AG10803 (cell line): ENCODE measurements around the gene PIP5KL1.

Experiments used
- DNase-seq: peaks from one replicate; pipeline ENCODE4 v3.0.0; 2010; ENCODE audit warnings: low read depth
- H3K4me3 ChIP-seq: 2 replicates; pipeline ENCODE4 v1.5.1; 2011; ENCODE audit warnings: mild to moderate bottlenecking, low read length, control low read depth
- TF ChIP-seq, protein P1 (sequence below): conservative IDR thresholded peaks from 2 replicates; pipeline ENCODE4 v1.5.1; 2011; ENCODE audit warnings: mild to moderate bottlenecking, low read length, control low read depth, inconsistent platforms

PIP5KL1 gene

DNA sequence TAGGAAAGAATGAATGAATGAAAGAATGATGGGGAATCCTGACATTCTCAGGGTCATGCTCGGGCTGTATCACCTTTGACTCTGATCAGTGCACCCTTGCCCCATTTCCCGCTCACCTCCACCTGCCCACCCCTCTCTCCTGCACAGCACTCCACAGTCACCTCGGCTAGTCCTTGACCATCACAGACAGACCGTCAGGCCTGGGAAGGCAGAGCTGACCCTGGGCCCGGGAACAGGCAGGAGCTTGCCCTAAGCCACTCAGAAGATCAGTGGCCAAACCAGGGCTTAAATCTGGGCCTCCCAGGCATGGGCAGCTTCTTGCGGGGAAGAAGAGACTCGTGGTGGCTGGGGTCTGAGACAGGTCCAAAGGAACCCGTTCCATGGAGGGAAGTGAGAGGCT, 34.8 kb downstream of the PIP5KL1 start:
- no peak for DNase-seq
- no peak overlapping the region for H3K4me3 ChIP-seq
- TF ChIP-seq, protein P1, sequence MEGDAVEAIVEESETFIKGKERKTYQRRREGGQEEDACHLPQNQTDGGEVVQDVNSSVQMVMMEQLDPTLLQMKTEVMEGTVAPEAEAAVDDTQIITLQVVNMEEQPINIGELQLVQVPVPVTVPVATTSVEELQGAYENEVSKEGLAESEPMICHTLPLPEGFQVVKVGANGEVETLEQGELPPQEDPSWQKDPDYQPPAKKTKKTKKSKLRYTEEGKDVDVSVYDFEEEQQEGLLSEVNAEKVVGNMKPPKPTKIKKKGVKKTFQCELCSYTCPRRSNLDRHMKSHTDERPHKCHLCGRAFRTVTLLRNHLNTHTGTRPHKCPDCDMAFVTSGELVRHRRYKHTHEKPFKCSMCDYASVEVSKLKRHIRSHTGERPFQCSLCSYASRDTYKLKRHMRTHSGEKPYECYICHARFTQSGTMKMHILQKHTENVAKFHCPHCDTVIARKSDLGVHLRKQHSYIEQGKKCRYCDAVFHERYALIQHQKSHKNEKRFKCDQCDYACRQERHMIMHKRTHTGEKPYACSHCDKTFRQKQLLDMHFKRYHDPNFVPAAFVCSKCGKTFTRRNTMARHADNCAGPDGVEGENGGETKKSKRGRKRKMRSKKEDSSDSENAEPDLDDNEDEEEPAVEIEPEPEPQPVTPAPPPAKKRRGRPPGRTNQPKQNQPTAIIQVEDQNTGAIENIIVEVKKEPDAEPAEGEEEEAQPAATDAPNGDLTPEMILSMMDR, result no peak

GRCh38 chr9:127893392-127893791, 37.2 kb downstream of the PIP5KL1 start:
- no peak overlapping the region for H3K4me3 ChIP-seq
- DNase-seq, result no peak

DNA sequence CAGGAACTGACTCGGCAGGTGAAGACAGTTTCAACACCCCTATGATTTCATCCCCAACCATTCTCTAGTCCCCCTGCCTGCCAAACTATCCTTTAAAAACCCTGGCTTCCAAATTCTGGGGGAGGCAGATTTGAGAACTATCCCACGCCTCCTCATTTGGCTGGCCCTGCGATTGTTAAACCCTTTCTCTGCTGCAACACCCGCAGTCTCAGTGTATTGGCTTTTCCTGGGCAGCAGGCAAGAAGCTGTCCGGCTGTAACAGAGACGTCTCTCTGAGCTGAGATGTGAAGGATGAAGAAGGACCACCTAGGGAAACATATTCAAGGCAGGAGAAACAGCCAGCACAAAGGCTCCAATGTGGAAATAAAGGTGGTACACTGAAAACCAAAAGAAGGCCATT, 37.7 kb downstream of the PIP5KL1 start:
- H3K4me3 ChIP-seq, result no peak overlapping the region
- no peak for DNase-seq
- TF ChIP-seq, protein P1, result no peak

More at GRCh38 chr9:127893392-127893791, 37.2 kb downstream of the PIP5KL1 start:
- TF ChIP-seq, protein P1, result no peak

GRCh38 chr9:127890053-127890452, 40.5 kb downstream of the PIP5KL1 start:
- DNase-seq, result no peak
- no peak overlapping the region for H3K4me3 ChIP-seq
- TF ChIP-seq, protein P1, result no peak

- TF ChIP-seq, protein P1, result no peak; the same call in 1 of the 2 replicates
- H3K4me3 ChIP-seq, result no peak overlapping the region
- DNase-seq, result no peak
Measured at GRCh38 chr9:127887792-127888191, 42.8 kb downstream of the PIP5KL1 start.

GRCh38 chr9:127886401-127886972, 44.1 kb downstream of the PIP5KL1 start:
- TF ChIP-seq, protein P1, result no peak
- no peak overlapping the region for H3K4me3 ChIP-seq
- DNase-seq, result no peak

DNA sequence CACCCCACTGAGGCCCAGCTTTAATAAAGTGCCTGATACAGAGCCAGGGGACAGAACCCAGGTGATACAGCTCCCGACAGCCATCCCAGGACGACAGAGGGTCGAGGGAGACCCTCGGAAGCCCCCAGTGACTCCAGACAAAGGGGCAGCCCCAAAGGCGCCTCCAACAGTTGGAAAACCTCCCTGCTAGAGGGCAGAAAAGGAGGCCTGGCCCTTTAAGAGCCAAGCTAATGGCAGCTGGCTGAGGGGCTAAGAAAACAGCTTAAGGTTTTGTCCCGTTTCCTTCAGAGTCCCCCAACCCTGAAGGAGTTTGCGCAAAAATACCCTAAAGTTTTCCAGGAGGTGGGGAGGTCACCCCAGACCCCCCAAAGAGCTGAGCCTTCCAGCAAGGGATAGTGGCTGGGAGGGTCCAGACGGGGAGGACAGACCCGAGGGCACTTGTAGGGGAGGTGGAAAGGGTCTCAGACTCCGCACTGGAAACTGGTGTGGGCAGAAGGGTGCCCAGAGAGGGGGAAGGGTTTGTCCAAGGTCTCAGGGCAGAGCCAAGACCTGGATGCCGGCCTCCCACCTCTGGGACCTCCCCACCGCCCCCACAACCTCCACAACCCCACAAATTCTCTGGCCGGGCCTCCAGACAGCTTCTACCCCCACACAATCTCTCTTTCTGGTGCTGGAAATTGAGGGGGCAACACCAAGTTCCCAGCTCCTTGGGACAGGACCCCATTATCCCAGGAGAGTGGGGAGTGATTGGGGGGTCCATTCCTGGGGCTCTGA, 44.9 kb downstream of the PIP5KL1 start:
- no peak overlapping the region for H3K4me3 ChIP-seq
- DNase-seq, result no peak
- TF ChIP-seq, protein P1, result no peak
